HCT116 (cell line): ENCODE results near the gene FASLG. TPM values are rescaled to one million over a fixed set of nuclear protein-coding genes. Genes with fewer than 3 reads are reported as not detected.

ENCODE experiments used
- ATAC-seq: fragments of 200-7000 bp; cut with Tn5 transposase; 2 replicates; pipeline ENCODE4 v1.9.1; 2020; ENCODE audit warnings: mild to moderate bottlenecking, moderate library complexity
- BruUV-seq: library from RNA; stranded (reverse); fragments of 400-500 nt; replicated peaks from 2 replicates; lab custom pipeline; 2021; lab: Mats Ljungman, UMichigan
- CTCF ChIA-PET: fragments of 300-600 bp; sonication (Branson Sonifier 250); formaldehyde crosslinking; loops from one replicate; lab custom pipeline; 2021; ENCODE audit warnings: antibody characterized with exemption; lab: Charles Lee
- POLR2A ChIA-PET: fragments of 300-600, 350-600 bp; sonication (Branson Sonifier 250); formaldehyde crosslinking; loops from one replicate; lab custom pipeline; 2021; ENCODE audit warnings: antibody characterized with exemption; lab: Charles Lee
- RAD21 ChIA-PET, 2 experiments: fragments of 300-600 bp; sonication (Branson Sonifier 250); formaldehyde crosslinking; loops; one replicate each; lab custom pipeline; 2023; ENCODE audit warnings: low total read pairs in 2 of 2; ENCODE audit not compliant: uncharacterized antibody in 2 of 2, unreplicated experiment in 2 of 2, low non-redundant PET in 1 of 2; lab: Charles Lee
- DNase-seq: peaks from one replicate; pipeline ENCODE4 v3.0.0-alpha.2; 2010; ENCODE audit warnings: low read depth, low spot score
- H2AFZ ChIP-seq: fragments of 200-600 bp; shearing (Covaris generic), sonication (generic); 2 replicates; pipeline ENCODE4 v1.6.1; 2017; ENCODE audit warnings: low read depth, mixed run types, mixed read lengths, antibody characterized with exemption, low read length; ENCODE audit not compliant: poor library complexity, severe bottlenecking
- H3K27ac ChIP-seq: 2 replicates; pipeline ENCODE4 v1.5.1; 2012; ENCODE audit warnings: low read depth, low read length
- H3K27me3 ChIP-seq: fragments of 200-600 bp; sonication (generic); 2 replicates; pipeline ENCODE4 v1.6.1; 2016; ENCODE audit warnings: mixed run types, low read length, mixed read lengths; ENCODE audit not compliant: insufficient read depth
- H3K36me3 ChIP-seq, 2 experiments: fragments of 200-500 bp in 1 of 2; fragments of 200-600 bp in 1 of 2; sonication (Bioruptor generic) in 1 of 2; sonication (generic) in 1 of 2; 2 replicates each; pipeline versions ENCODE4 v1.5.1 to v1.6.1; 2014 to 2016; ENCODE audit warnings: low read length in 2 of 2, inconsistent platforms in 1 of 2, mixed read lengths in 1 of 2, mixed run types in 1 of 2; ENCODE audit not compliant: insufficient read depth in 2 of 2, control insufficient read depth in 1 of 2
- H3K4me1 ChIP-seq, 2 experiments: fragments of 200-600 bp in 1 of 2; sonication (generic) in 1 of 2; 2 replicates each; pipeline versions ENCODE4 v1.5.1 to v1.6.1; 2012 to 2017; ENCODE audit warnings: low read length in 2 of 2, inconsistent platforms in 1 of 2, mild to moderate bottlenecking in 1 of 2, mixed read lengths in 1 of 2, mixed run types in 1 of 2, moderate library complexity in 1 of 2; ENCODE audit not compliant: insufficient read depth in 2 of 2, control insufficient read depth in 1 of 2
- H3K4me2 ChIP-seq: fragments of 200-600 bp; sonication (generic); 2 replicates; pipeline ENCODE4 v1.6.1; 2017; ENCODE audit warnings: mixed run types, low read length, mixed read lengths
- H3K4me3 ChIP-seq, 2 experiments: fragments of 200-600 bp in 1 of 2; sonication (generic) in 1 of 2; replicated peaks in 1 of 2; 2 replicates each; pipeline ENCODE4 v1.5.1; 2011 to 2016; ENCODE audit warnings: low read length in 2 of 2, control low read depth in 1 of 2, low read depth in 1 of 2, mild to moderate bottlenecking in 1 of 2, mixed read lengths in 1 of 2, mixed run types in 1 of 2
- H3K79me2 ChIP-seq: fragments of 200-600 bp; sonication (generic); 2 replicates; pipeline ENCODE4 v1.6.1; 2017; ENCODE audit warnings: mild to moderate bottlenecking, mixed run types, low read length, moderate library complexity, mixed read lengths; ENCODE audit not compliant: insufficient read depth
- H3K9ac ChIP-seq: fragments of 200-600 bp; sonication (generic); 2 replicates; pipeline ENCODE4 v1.6.1; 2016; ENCODE audit warnings: low read length, mixed read lengths
- H3K9me2 ChIP-seq: fragments of 200-600 bp; sonication (generic), shearing (Covaris generic); 2 replicates; pipeline ENCODE4 v1.6.1; 2017; ENCODE audit warnings: mixed run types, mild to moderate bottlenecking, moderate library complexity; ENCODE audit not compliant: insufficient read depth
- H3K9me3 ChIP-seq, 2 experiments: fragments of 200-500 bp in 1 of 2; fragments of 200-600 bp in 1 of 2; sonication (Bioruptor generic) in 1 of 2; sonication (generic) in 1 of 2; 2 replicates each; pipeline ENCODE4 v1.6.1; 2014 to 2017; ENCODE audit warnings: low read length in 2 of 2, mixed read lengths in 2 of 2, inconsistent platforms in 1 of 2, low read depth in 1 of 2, mild to moderate bottlenecking in 1 of 2, mixed run types in 1 of 2, moderate library complexity in 1 of 2; ENCODE audit not compliant: control insufficient read depth in 1 of 2, insufficient read depth in 1 of 2
- H4K20me1 ChIP-seq: fragments of 200-600 bp; sonication (generic), shearing (Covaris generic); 2 replicates; pipeline ENCODE4 v1.6.1; 2017; ENCODE audit warnings: mixed run types, mild to moderate bottlenecking, moderate library complexity; ENCODE audit not compliant: insufficient read depth
- ATF3 ChIP-seq: IDR thresholded peaks from 2 replicates; pipeline ENCODE4 v1.6.1; 2012
- CEBPB ChIP-seq: IDR thresholded peaks from 2 replicates; pipeline ENCODE4 v1.6.1; 2012; ENCODE audit warnings: low read depth
- CTCF ChIP-seq, 3 experiments: fragments of 200-600 bp in 1 of 3; sonication (generic) in 1 of 3; IDR thresholded peaks in 2 of 3; conservative IDR thresholded peaks in 1 of 3; 2 replicates each; pipeline ENCODE4 v1.5.1; 2012 to 2017; ENCODE audit warnings: low read depth in 2 of 3, low read length in 2 of 3, antibody characterized with exemption in 1 of 3, borderline replicate concordance in 1 of 3, control low read depth in 1 of 3, mild to moderate bottlenecking in 1 of 3, mixed read lengths in 1 of 3, mixed run types in 1 of 3, moderate library complexity in 1 of 3; ENCODE audit not compliant: insufficient read depth in 1 of 3
- EZH2 ChIP-seq: fragments of 200-600 bp; sonication (generic); IDR thresholded peaks from 2 replicates; pipeline ENCODE4 v1.6.1; 2017; ENCODE audit warnings: antibody characterized with exemption, mixed run types
- FOSL1 ChIP-seq: IDR thresholded peaks from 2 replicates; pipeline ENCODE4 v1.6.1; 2012; ENCODE audit warnings: low read depth
- MAX ChIP-seq: IDR thresholded peaks from 2 replicates; pipeline ENCODE4 v1.6.1; 2012
- POLR2A ChIP-seq: IDR thresholded peaks from 2 replicates; pipeline ENCODE4 v1.7.0; 2011; ENCODE audit warnings: borderline replicate concordance; ENCODE audit not compliant: insufficient read depth, insufficient read length; ENCODE audit errors: extremely low read depth
- POLR2AphosphoS5 ChIP-seq: IDR thresholded peaks from 2 replicates; pipeline ENCODE4 v1.6.1; 2011; ENCODE audit warnings: mild to moderate bottlenecking, low read depth, low read length, moderate library complexity
- RAD21 ChIP-seq: IDR thresholded peaks from 2 replicates; pipeline ENCODE4 v1.6.1; 2012; ENCODE audit warnings: low read depth, mild to moderate bottlenecking
- REST ChIP-seq: IDR thresholded peaks from 2 replicates; pipeline ENCODE4 v1.6.1; 2012; ENCODE audit warnings: low read depth
- SIN3A ChIP-seq: IDR thresholded peaks from 2 replicates; pipeline ENCODE4 v1.6.1; 2012; ENCODE audit warnings: low read depth
- SRF ChIP-seq: IDR thresholded peaks from 2 replicates; pipeline ENCODE4 v1.6.1; 2012; ENCODE audit warnings: low read depth
- TCF7L2 ChIP-seq: IDR thresholded peaks from 2 replicates; pipeline ENCODE4 v1.7.0; 2011; ENCODE audit warnings: borderline replicate concordance, inconsistent platforms; ENCODE audit not compliant: insufficient read depth, insufficient read length; ENCODE audit errors: extremely low read depth
- YY1 ChIP-seq: IDR thresholded peaks from 2 replicates; pipeline ENCODE4 v1.6.1; 2011; ENCODE audit warnings: low read length, low read depth, moderate library complexity, mild to moderate bottlenecking; ENCODE audit not compliant: insufficient replicate concordance; ENCODE audit errors: extremely low read depth
- ZBTB33 ChIP-seq: IDR thresholded peaks from 2 replicates; pipeline ENCODE4 v1.6.1; 2011; ENCODE audit warnings: mild to moderate bottlenecking, low read length, moderate library complexity; ENCODE audit not compliant: insufficient replicate concordance; ENCODE audit errors: extremely low read depth
- ZFX ChIP-seq: fragments of 450-650 bp; IDR thresholded peaks from 2 replicates; pipeline ENCODE4 v1.6.1; 2017
- ZNF274 ChIP-seq: fragments of 200-500 bp; sonication (Bioruptor generic); IDR thresholded peaks from 2 replicates; pipeline ENCODE4 v1.6.1; 2014; ENCODE audit warnings: mild to moderate bottlenecking, low read depth, low read length, inconsistent platforms
- intact Hi-C: fragments of 100-400 bp; cut with micrococcal nuclease; formaldehyde crosslinking; loops from 2 replicates; pipeline ENCODE4 v1.10.0; 2022
- total RNA-seq: library from RNA; stranded (reverse); gene quantifications from one replicate; pipeline ENCODE4 v1.2.1, GENCODE V29; 2021; ENCODE audit not compliant: unreplicated experiment

FASLG gene
- total RNA-seq, 1 experiment from 2014 or later: not detected

GRCh38 chr1:172682812-172683211 lies 23.9 kb downstream of the FASLG start:
- Histone ChIP-seq H3K27me3 (no peaks in the 10 kb centered on the region), H3K9me2 (no peaks in the 10 kb centered on the region), H3K79me2 (no peaks in the 10 kb centered on the region), H3K9me3 (no peaks in the 10 kb centered on the region), H3K4me2 (no peak overlapping the region), H4K20me1 (no peaks in the 10 kb centered on the region), H2AFZ (no peak overlapping the region), H3K4me3 (no peak overlapping the region), H3K9ac (no peak overlapping the region), H3K27ac (no peak overlapping the region), H3K36me3 (no peaks in the 10 kb centered on the region), H3K4me1 (no peaks in the 10 kb centered on the region)
- CTCF ChIA-PET: no interaction called here
- POLR2A ChIA-PET: no interaction called here
- intact Hi-C loops: no loop called here
- TF ChIP-seq REST (no peak), ZNF274 (no peak), ATF3 (no peak), FOSL1 (no peak), EZH2 (no peak), SIN3A (no peak), TCF7L2 (no peak), RAD21 (no peak), MAX (no peak), ZFX (no peak), CEBPB (no peak), POLR2A (no peak), ZBTB33 (no peak), YY1 (no peak), CTCF (IDR thresholded peaks at IDR 0.05 in 2 of 3, conservative IDR thresholded peaks at IDR 0.05 in 1 of 3; ENCODE audit: borderline replicate concordance in 1 of 3, insufficient read depth in 1 of 3, low read depth in 2 of 3, low read length in 2 of 3) (no peak), SRF (no peak), POLR2AphosphoS5 (no peak)
- no TSS peak for BruUV-seq
- no peak for ATAC-seq
- DNase-seq: no peak
- RAD21 ChIA-PET: no interaction called here
